ENCODE measurements around the gene NPHS1.

DNA sequence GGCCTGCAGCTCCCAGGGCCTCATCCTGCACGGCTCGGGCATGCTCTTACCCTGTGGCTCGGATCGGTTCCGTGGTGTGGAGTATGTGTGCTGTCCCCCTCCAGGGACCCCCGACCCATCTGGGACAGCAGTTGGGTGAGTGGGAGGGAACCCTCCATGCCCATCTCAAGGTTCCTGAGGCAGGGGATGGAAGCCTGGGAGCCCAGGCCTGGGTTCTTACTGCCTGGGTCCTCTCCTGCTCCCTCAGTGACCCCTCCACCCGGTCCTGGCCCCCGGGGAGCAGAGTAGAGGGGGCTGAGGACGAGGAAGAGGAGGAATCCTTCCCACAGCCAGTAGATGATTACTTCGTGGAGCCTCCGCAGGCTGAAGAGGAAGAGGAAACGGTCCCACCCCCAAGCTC, 19.3 kb upstream of the NPHS1 start:
- TF ChIP-seq, protein P1, sequence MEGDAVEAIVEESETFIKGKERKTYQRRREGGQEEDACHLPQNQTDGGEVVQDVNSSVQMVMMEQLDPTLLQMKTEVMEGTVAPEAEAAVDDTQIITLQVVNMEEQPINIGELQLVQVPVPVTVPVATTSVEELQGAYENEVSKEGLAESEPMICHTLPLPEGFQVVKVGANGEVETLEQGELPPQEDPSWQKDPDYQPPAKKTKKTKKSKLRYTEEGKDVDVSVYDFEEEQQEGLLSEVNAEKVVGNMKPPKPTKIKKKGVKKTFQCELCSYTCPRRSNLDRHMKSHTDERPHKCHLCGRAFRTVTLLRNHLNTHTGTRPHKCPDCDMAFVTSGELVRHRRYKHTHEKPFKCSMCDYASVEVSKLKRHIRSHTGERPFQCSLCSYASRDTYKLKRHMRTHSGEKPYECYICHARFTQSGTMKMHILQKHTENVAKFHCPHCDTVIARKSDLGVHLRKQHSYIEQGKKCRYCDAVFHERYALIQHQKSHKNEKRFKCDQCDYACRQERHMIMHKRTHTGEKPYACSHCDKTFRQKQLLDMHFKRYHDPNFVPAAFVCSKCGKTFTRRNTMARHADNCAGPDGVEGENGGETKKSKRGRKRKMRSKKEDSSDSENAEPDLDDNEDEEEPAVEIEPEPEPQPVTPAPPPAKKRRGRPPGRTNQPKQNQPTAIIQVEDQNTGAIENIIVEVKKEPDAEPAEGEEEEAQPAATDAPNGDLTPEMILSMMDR (IDR thresholded peaks at IDR 0.05): no peak
- TF ChIP-seq POLR2A (IDR thresholded peaks at IDR 0.05; ENCODE audit: low read depth) (no peak), POLR2AphosphoS5 (IDR thresholded peaks at IDR 0.05) (no peak)
